ENCODE data around the gene SH3PXD2B.
A peak's percentile ranks its signal among the peaks of the same experiment; 100 is the strongest.

The SH3PXD2B gene

DNA sequence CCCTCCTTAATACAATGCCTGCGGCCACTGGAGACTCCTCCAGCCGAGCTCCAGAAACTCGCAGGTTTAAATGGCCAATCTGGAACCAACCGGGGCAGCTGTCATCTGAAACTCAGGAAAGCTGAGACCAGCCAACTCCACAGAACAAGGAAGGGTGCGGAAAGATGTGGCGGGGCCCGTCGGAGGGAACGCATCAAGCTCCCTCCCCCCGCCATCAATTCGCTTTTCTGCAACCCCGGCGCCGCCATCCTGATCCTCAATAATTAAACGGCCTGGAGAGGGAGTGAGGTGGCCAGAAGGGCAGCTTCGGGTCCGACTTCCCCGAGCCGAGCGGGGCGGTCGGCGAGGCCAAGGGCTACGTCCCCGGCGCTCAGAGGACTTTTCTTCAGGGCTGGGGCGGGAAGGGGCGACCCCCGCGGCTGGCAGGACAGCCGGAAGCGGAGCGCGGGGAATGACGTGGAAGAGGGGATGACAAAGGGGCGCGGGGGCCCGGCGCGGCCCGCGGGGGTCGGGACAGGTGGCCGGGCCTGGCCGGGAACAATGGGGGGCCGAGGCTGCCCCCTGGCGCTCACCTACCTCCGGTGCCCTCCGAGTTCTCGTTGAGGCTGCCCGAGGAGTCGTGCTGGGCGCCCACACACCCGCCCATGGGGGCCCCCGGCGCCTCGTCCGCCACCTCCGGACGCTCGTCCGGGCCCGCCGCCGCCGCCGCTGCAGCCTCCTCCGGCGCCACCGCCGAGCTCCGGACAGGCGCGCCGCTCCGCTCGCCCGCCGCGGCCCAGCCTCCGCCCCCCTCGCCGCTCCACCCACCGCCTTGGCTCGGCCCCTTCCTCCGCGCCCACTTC, 171.1 kb downstream of the SH3PXD2B start, which contains the start of gene UBTD2:
TSS of gene UBTD2 (minus strand) at position 745 of the 842 bp plus-strand sequence. CDS start at position 646, 99 bp downstream.
- H3K9me3 ChIP-seq (ENCODE audit: control insufficient read depth, low read length), result no peaks in the 10 kb centered on the region
- H2BK12ac ChIP-seq (ENCODE audit: low read length in 2 of 2), result peak within 1 kb of the TSS in 1 of 2 experiments; percentile 54
- peak within 1 kb of the TSS; percentile 88 to 95 for H3K4ac ChIP-seq (ENCODE audit: low read depth in 1 of 2, low read length in 2 of 2)
- peak within 1 kb of the TSS; percentile 90 to 96 for H3K4me3 ChIP-seq (ENCODE audit: insufficient read depth in 1 of 2, low read depth in 1 of 2, low read length in 2 of 2)
- peak within 1 kb of the TSS; percentile 93 for H2BK15ac ChIP-seq (ENCODE audit: low read depth, poor library complexity, severe bottlenecking)
- H2AK5ac ChIP-seq (ENCODE audit: low read length, severe bottlenecking), result no peak within 1 kb of the TSS
- peak within 1 kb of the TSS; percentile 86 for H2AFZ ChIP-seq (ENCODE audit: low read depth, low read length)
- peak within 1 kb of the TSS; percentile 60 to 72 for H3K23ac ChIP-seq (ENCODE audit: low read length in 2 of 2)
- peaks cover 2% of the 10 kb centered on the region for H3K79me1 ChIP-seq (replicated peaks; ENCODE audit: low read length, poor library complexity, severe bottlenecking)
- DNase-seq, result peak; percentile 86
- peaks cover 2% of the 10 kb centered on the region for H3K4me1 ChIP-seq (ENCODE audit: control insufficient read depth, insufficient read depth, low read depth, low read length)
- no peaks in the 10 kb centered on the region for H3K36me3 ChIP-seq (ENCODE audit: control insufficient read depth in 1 of 2, insufficient read depth in 2 of 2, low read depth in 1 of 2, low read length in 2 of 2)
- H3K18ac ChIP-seq (ENCODE audit: low read depth in 1 of 2, low read length in 2 of 2), result peak within 1 kb of the TSS; percentile 94 to 98
- peak within 1 kb of the TSS; percentile 36 to 93 for H3K14ac ChIP-seq (ENCODE audit: low read length in 2 of 2)
- peak within 1 kb of the TSS; percentile 86 for H2BK5ac ChIP-seq (ENCODE audit: low read depth, low read length, poor library complexity, severe bottlenecking)
- peak within 1 kb of the TSS; percentile 93 for H4K91ac ChIP-seq (ENCODE audit: low read length)
- peak within 1 kb of the TSS; percentile 89 for H4K8ac ChIP-seq (ENCODE audit: low read length)
- peak within 1 kb of the TSS; percentile 94 for H3K4me2 ChIP-seq (ENCODE audit: low read length, poor library complexity, severe bottlenecking)
- peak within 1 kb of the TSS; percentile 89 for H2BK120ac ChIP-seq (ENCODE audit: low read depth, low read length)
- under 1% methylated on average over 50 of the region's 87 CpGs for WGBS
- H3K27ac ChIP-seq (ENCODE audit: low read length, poor library complexity, severe bottlenecking), result peak within 1 kb of the TSS; percentile 84
- H3K9ac ChIP-seq (ENCODE audit: low read length), result peak within 1 kb of the TSS; percentile 95
- no peaks in the 10 kb centered on the region for H3K27me3 ChIP-seq (ENCODE audit: control insufficient read depth in 1 of 2, insufficient read depth in 1 of 2, low read length in 2 of 2)

- Histone ChIP-seq H3K79me1 (replicated peaks; ENCODE audit: low read length, poor library complexity, severe bottlenecking) (peaks cover 2% of the 10 kb centered on the region), H2BK12ac (ENCODE audit: low read length in 2 of 2) (no peak overlapping the region), H2BK5ac (ENCODE audit: low read depth, low read length, poor library complexity, severe bottlenecking) (no peak overlapping the region), H3K9me3 (ENCODE audit: control insufficient read depth, low read length) (no peaks in the 10 kb centered on the region), H3K27ac (ENCODE audit: low read length, poor library complexity, severe bottlenecking) (peak overlapping the region; percentile 82), H3K18ac (ENCODE audit: low read depth in 1 of 2, low read length in 2 of 2) (no peak overlapping the region), H3K27me3 (ENCODE audit: control insufficient read depth in 1 of 2, insufficient read depth in 1 of 2, low read length in 2 of 2) (no peaks in the 10 kb centered on the region), H3K36me3 (ENCODE audit: control insufficient read depth in 1 of 2, insufficient read depth in 2 of 2, low read depth in 1 of 2, low read length in 2 of 2) (no peaks in the 10 kb centered on the region), H3K14ac (ENCODE audit: low read length in 2 of 2) (no peak overlapping the region), H3K4me3 (ENCODE audit: insufficient read depth in 1 of 2, low read depth in 1 of 2, low read length in 2 of 2) (peak overlapping the region; percentile 90 to 96), H3K4me1 (ENCODE audit: control insufficient read depth, insufficient read depth, low read depth, low read length) (peaks cover 2% of the 10 kb centered on the region), H4K8ac (ENCODE audit: low read length) (no peak overlapping the region), H3K4ac (ENCODE audit: low read depth in 1 of 2, low read length in 2 of 2) (no peak overlapping the region), H3K9ac (ENCODE audit: low read length) (peak overlapping the region; percentile 92), H2AK5ac (ENCODE audit: low read length, severe bottlenecking) (no peak overlapping the region), H2AFZ (ENCODE audit: low read depth, low read length) (no peak overlapping the region), H4K91ac (ENCODE audit: low read length) (no peak overlapping the region), H2BK15ac (ENCODE audit: low read depth, poor library complexity, severe bottlenecking) (no peak overlapping the region), H3K23ac (ENCODE audit: low read length in 2 of 2) (no peak overlapping the region), H2BK120ac (ENCODE audit: low read depth, low read length) (no peak overlapping the region), H3K4me2 (ENCODE audit: low read length, poor library complexity, severe bottlenecking) (peak overlapping the region; percentile 83)
- no peak for DNase-seq
- 3% methylated on average over 8 of the region's 13 CpGs for WGBS
Measured at GRCh38 chr5:172282272-172283019, 171.9 kb downstream of the SH3PXD2B start.

- H3K9ac ChIP-seq (ENCODE audit: low read length), result peak overlapping the region; percentile 92
- no peak for DNase-seq
- no peak overlapping the region for H3K18ac ChIP-seq (ENCODE audit: low read depth in 1 of 2, low read length in 2 of 2)
- H3K4ac ChIP-seq (ENCODE audit: low read depth in 1 of 2, low read length in 2 of 2), result no peak overlapping the region
- H3K79me1 ChIP-seq (replicated peaks; ENCODE audit: low read length, poor library complexity, severe bottlenecking), result peaks cover 4% of the 10 kb centered on the region
- no peak overlapping the region for H3K23ac ChIP-seq (ENCODE audit: low read length in 2 of 2)
- H3K36me3 ChIP-seq (ENCODE audit: control insufficient read depth in 1 of 2, insufficient read depth in 2 of 2, low read depth in 1 of 2, low read length in 2 of 2), result no peaks in the 10 kb centered on the region
- H4K91ac ChIP-seq (ENCODE audit: low read length), result no peak overlapping the region
- peak overlapping the region; percentile 56 for H3K4me2 ChIP-seq (ENCODE audit: low read length, poor library complexity, severe bottlenecking)
- H2BK12ac ChIP-seq (ENCODE audit: low read length in 2 of 2), result no peak overlapping the region
- no peak overlapping the region for H2BK15ac ChIP-seq (ENCODE audit: low read depth, poor library complexity, severe bottlenecking)
- 92% methylated on average over 6 of the region's 6 CpGs for WGBS
- H3K14ac ChIP-seq (ENCODE audit: low read length in 2 of 2), result peak overlapping the region in 1 of 2 experiments; percentile 57
- H2AFZ ChIP-seq (ENCODE audit: low read depth, low read length), result no peak overlapping the region
- no peak overlapping the region for H3K27ac ChIP-seq (ENCODE audit: low read length, poor library complexity, severe bottlenecking)
- no peak overlapping the region for H2BK5ac ChIP-seq (ENCODE audit: low read depth, low read length, poor library complexity, severe bottlenecking)
- H3K27me3 ChIP-seq (ENCODE audit: control insufficient read depth in 1 of 2, insufficient read depth in 1 of 2, low read length in 2 of 2), result no peaks in the 10 kb centered on the region
- H3K4me1 ChIP-seq (ENCODE audit: control insufficient read depth, insufficient read depth, low read depth, low read length), result peaks cover 2% of the 10 kb centered on the region
- H4K8ac ChIP-seq (ENCODE audit: low read length), result no peak overlapping the region
- H3K4me3 ChIP-seq (ENCODE audit: insufficient read depth in 1 of 2, low read depth in 1 of 2, low read length in 2 of 2), result peak overlapping the region in 1 of 2 experiments; percentile 90
- no peak overlapping the region for H2BK120ac ChIP-seq (ENCODE audit: low read depth, low read length)
- no peak overlapping the region for H2AK5ac ChIP-seq (ENCODE audit: low read length, severe bottlenecking)
- H3K9me3 ChIP-seq (ENCODE audit: control insufficient read depth, low read length), result no peaks in the 10 kb centered on the region
Measured at GRCh38 chr5:172281346-172281745, 173.0 kb downstream of the SH3PXD2B start.

DNA sequence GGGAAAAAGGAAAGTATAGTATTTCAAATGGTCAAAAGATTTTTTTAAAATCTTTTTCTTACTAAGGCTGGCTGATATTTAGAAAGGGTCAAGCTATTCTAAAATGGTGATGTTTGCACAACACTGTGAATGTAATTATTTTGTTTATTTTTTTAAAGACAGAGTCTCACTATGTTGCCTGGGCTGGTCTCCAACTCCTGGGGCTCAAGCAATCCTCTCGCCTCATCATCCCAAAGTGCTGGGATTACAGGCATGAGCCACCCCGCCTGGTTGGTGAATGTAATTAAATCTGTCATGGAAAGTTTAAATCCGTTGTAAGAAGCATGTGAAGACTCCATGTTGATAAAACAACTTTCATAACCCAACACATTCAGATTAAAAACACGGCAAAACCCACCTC, 173.4 kb downstream of the SH3PXD2B start:
- Histone ChIP-seq H2BK15ac (ENCODE audit: low read depth, poor library complexity, severe bottlenecking) (no peak overlapping the region), H2AK5ac (ENCODE audit: low read length, severe bottlenecking) (no peak overlapping the region), H2BK120ac (ENCODE audit: low read depth, low read length) (no peak overlapping the region), H4K91ac (ENCODE audit: low read length) (no peak overlapping the region), H3K23ac (ENCODE audit: low read length in 2 of 2) (no peak overlapping the region), H3K18ac (ENCODE audit: low read depth in 1 of 2, low read length in 2 of 2) (no peak overlapping the region), H3K4me3 (ENCODE audit: insufficient read depth in 1 of 2, low read depth in 1 of 2, low read length in 2 of 2) (peak overlapping the region in 1 of 2 experiments; percentile 90), H3K14ac (ENCODE audit: low read length in 2 of 2) (peak overlapping the region in 1 of 2 experiments; percentile 57), H3K4me1 (ENCODE audit: control insufficient read depth, insufficient read depth, low read depth, low read length) (peaks cover 2% of the 10 kb centered on the region), H3K9ac (ENCODE audit: low read length) (peak overlapping the region; percentile 92), H3K9me3 (ENCODE audit: control insufficient read depth, low read length) (no peaks in the 10 kb centered on the region), H4K8ac (ENCODE audit: low read length) (no peak overlapping the region), H3K27me3 (ENCODE audit: control insufficient read depth in 1 of 2, insufficient read depth in 1 of 2, low read length in 2 of 2) (no peaks in the 10 kb centered on the region), H3K4ac (ENCODE audit: low read depth in 1 of 2, low read length in 2 of 2) (no peak overlapping the region), H2BK5ac (ENCODE audit: low read depth, low read length, poor library complexity, severe bottlenecking) (no peak overlapping the region), H2AFZ (ENCODE audit: low read depth, low read length) (no peak overlapping the region), H2BK12ac (ENCODE audit: low read length in 2 of 2) (no peak overlapping the region), H3K36me3 (ENCODE audit: control insufficient read depth in 1 of 2, insufficient read depth in 2 of 2, low read depth in 1 of 2, low read length in 2 of 2) (no peaks in the 10 kb centered on the region), H3K4me2 (ENCODE audit: low read length, poor library complexity, severe bottlenecking) (peak overlapping the region; percentile 56), H3K27ac (ENCODE audit: low read length, poor library complexity, severe bottlenecking) (no peak overlapping the region), H3K79me1 (replicated peaks; ENCODE audit: low read length, poor library complexity, severe bottlenecking) (peaks cover 4% of the 10 kb centered on the region)
- 84% methylated on average over 2 of the region's 4 CpGs for WGBS
- DNase-seq, result peak; percentile 53
